Activated CD4-positive, CD25-positive, alpha-beta regulatory T cell treated with anti-CD3 and anti-CD28 coated beads, Interleukin-2, amount 50 U/mL, for 16 hours (primary cell): ENCODE data around the gene PPP6R2.
"Not testable (repeated sequence)": the region's sequence is repeated elsewhere in the genome, so short reads cannot be mapped to it uniquely, and the experiment has no call there.

Experiments
- DNase-seq: peaks from one replicate; pipeline ENCODE4 v3.0.0-alpha.2; 2020; ENCODE audit warnings: low read depth, low spot score

Gene PPP6R2

DNA sequence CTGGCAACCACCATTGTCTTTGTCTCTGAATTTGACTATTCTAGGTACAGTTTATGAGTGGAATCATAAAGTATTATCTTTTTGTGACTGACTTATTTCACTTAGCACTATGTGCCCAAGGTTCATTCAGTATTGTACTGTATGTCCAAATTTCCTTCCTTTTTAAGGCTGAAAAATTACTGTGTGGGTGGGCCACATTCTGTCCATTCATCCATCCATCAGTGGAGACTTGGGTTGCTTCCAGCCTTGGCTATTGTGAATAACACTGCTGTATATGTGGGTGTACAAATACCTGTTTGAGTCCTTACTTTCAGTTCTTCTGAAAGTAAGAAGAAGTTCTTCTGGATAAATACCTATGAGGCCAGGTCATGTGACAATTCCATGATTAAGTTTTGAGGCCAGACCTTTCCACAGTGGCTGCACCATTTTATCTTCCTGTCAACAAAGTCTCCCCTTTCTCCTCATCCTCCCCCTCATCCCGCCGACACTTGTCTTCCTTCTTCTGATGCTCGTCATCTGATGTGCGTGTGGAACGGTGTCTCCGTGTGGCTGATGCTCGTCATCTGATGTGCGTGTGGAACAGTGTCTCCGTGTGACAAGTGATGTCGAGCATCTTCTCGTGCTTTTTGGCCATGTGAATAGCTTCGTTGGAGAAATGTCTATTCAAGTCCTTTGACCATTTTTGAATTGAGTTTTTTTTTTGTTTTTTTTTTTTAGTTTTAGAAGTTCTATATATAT, 82.2 kb downstream of the PPP6R2 start:
- no peak for DNase-seq

DNA sequence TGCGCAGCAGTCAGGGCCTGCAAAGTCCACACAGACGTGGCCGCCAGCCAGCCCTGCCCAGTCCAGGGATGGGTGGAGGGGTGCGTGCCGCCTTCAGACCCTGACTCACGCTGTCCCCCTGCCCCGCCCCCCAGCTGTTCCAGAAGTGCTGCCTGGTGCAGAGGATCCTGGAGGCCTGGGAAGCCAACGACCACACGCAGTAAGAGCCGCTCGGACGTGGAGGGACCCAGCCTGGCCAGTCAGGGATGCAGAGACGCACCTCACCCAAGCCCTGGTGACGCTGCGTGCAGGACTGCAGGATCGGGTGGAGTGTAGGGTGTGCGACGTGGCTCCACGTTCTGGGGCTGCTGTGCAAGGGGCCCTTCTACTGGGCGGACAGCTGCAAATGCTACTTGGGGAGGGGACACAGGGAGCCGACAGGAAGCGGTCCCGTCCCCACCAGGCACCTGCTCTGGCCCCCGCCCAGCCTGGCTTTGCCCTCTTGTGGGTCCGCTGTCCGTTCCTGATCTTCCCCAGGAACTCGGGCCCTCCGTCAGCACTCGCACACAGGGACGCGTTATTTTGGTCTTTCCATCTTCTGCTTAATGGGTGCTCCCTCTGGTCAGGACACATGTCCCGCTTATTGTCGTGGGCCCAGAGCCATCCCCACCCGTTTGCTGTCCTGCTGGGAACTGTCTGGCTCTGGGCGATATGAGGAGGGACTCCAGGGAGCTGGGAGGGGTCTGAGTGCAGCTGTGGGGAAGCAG, 89.2 kb downstream of the PPP6R2 start:
- no peak for DNase-seq

DNA sequence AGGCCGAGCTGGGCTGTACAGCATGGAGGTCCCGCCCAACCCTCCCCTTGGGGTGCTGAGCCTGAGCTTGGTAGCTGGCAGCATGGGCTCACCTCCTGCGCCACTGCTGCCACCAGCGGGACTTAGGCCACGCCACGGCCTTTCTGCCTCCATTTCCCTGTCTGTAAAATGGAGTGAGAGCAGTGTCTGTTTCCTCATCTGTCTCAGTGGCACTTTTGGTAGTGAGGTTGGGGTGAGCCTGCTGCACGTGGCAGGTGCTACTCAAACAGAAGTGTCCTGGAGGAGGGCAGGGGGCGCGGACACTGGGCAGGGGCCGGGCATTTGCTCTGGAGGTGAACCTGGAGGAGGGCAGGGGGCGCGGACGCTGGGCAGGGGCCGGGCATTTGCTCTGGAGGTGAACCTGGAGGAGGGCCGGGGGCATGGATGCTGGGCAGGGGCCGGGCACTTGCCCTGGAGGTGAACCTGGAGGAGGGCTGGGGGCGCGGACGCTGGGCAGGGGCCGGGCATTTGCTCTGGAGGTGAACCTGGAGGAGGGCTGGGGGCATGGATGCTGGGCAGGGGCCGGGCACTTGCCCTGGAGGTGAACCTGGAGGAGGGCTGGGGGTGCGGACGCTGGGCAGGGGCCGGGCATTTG, 89.9 kb downstream of the PPP6R2 start:
- not testable (repeated sequence) for DNase-seq

DNA sequence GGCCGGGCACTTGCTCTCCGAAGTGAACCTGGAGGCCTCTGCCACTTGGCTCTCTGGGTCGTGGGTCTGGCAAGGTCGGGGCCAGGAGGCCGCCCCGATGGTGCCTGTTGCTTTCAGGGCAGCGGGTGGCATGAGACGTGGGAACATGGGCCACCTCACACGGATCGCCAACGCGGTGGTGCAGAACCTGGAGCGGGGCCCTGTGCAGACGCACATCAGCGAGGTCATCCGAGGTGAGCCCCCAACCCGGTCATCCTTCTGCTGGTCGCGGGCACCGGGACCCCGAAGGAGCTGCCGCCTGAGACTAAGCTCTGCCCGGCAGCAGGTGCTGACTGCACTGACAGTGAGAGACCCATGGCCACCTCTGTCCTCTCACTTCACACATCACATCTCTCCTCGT, 91.7 kb downstream of the PPP6R2 start:
- DNase-seq = no peak

DNA sequence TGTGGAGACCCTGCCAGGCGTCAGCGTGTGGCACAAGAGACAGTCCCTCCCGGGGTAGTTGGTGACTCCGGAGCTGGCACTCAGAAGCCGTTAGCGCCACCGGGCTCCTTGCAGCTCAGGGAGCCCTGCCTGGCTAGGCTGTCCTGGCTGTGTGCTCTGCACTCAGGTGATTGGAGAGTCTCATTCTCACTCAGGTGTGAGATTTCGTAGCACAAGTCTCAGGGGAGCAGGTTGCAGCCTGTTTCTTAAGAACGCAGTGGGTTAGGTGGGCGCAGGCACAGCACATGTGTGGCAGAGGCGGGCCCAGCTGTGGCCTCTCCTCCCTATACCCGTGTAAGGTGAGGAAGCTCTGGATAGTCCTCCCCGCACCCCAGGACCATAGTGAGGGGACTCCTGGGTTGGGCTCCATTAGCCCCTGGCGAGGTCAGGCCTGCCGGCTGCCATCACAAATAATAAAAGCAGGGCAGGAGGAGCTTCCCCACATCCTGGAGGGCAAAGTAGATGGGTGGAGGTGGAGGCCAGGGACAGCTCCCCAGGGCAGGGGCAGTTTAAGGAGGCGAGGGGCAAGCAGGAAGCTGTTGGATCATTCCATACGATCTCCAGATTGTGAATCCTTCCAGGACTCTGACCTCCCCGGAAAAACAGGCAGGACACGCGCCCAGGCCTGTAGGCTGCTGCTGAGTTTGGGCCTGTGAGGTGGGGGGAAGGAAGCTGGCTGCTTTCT, 92.3 kb downstream of the PPP6R2 start:
- DNase-seq = no peak

DNA sequence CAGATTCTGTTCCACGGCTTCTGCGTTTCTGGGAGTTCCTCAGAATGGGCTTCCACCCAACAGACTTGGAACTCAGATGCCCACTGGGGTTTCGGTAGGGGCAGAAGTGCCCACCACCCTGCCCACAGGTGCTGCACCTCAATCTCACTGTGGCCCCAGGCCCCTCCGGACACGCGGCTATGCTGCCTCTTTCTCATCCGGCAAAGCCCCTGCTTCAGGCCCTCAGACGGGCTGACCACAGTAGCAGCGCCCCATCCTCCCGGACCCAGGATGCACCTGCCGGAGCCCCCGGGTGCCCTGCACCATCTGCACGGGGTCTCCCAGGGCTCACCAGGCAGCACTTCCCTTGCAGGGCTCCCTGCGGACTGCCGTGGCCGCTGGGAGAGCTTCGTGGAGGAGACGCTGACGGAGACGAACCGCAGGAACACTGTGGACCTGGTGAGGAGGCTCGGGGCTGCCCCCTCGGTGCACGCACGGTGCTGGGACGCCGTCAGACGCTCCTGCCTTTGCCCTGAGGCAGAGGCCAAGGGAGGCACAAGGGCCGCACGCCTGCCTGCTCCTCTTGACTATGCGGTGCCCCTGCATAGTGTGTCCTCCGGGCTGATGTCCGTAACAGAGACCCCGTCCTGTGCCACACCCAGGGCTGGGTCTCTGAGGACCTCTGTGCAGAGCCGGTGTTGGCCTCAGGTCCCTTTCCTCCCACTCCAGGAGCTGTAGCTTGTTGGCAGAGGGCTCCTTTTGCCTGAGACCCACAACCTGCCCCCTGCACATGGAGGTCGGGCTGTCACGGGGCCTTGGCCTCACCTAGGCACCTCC, 93.1 kb downstream of the PPP6R2 start:
- no peak for DNase-seq

DNA sequence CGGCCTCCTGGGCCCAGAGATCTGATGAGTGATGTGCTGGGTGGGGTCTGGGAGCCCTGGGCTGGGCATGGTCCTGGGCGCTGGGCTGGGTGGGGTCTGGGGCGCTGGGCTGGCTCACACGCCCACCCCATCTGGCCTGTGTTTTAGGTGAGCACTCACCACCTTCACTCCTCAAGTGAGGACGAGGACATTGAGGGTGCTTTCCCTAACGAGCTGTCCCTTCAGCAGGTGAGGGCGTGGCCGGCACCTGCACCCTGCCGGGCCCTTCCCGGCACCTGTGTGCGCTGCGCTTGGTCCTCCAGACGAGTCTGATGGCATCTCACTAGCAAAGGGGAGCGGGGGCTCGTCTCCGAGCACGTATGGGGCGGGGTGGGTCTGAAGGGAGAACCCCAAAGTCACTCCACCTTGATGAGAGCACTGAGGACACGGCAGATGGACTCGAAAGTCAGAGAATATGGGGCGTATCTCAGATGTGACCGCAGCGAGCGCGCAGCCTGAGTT, 93.8 kb downstream of the PPP6R2 start:
- no peak for DNase-seq

DNA sequence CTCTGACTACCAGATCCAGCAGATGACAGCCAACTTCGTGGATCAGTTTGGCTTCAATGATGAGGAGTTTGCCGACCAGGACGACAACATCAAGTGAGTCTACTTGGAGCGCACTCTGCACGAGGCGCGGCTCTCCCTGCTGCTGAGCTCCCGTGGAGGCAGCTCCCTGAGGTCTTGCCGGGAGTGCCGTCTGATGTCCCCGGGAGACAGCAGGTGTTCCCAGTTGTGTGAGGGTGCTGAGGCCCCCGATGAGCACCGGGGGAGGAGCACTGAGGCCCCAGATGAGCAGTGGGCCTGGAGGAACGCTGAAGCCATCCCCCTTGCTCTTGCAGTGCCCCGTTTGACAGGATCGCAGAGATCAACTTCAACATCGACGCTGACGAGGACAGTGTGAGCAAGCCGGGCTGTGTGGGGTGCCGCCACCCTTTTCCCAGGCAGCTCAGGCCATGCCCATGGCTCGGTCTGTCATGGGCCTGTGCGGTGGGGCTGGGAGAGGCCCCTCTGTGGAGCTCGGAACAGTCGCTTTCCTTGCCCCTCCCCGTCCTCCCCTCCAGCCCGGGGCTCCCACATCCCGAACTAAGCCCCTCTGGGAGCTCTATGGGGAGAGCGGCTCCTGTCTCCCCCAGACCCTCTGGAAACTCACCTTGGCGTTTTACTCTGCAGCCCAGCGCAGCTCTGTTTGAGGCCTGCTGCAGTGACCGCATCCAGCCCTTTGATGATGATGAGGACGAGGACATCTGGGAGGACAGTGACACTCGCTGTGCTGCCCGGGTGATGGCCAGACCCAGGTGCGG, 94.6 kb downstream of the PPP6R2 start:
- no peak for DNase-seq

DNA sequence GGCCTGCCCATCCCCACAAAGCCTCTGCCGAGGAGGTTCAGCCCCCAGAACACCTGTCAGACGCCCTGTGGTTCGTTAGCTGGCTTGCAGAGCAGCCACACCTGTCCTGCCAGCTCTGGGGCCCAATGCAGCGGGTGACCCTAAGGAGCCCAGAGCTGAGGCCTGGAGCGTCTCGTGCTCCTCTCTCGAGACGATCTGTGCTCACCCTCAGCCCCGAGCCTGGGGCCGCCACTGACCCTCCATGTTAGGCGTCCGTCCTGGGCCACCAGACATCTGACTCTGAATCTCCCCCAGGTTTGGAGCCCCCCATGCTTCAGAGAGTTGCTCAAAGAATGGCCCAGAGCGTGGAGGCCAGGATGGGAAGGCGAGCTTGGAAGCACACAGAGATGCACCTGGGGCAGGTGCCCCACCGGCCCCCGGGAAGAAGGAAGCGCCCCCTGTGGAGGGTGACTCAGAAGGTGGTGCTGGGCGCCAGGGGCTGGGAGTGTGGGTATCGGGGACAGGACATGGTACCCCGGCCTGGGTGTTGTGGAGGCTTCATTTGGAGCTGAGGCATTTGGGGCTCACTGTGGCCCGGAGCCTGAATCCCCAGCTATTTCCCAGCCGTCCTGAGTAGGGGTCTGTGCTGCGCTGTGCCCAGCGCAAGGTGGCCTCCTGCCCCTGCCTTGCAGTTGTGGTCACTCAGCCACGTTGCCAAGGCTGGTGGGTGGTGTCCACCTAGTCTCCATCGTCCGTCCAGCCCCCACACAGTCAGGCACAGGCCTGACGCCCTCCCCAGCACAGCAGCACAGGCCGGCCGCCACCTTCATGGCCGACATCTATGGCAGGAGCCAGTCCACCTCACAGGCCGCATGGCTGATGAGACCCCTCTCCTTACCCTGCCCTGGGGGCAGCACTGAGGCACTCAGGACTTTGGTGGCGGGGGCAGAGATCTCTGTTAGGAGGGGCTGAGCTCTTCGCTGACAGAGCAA, 95.5 kb downstream of the PPP6R2 start:
- no peak for DNase-seq

DNA sequence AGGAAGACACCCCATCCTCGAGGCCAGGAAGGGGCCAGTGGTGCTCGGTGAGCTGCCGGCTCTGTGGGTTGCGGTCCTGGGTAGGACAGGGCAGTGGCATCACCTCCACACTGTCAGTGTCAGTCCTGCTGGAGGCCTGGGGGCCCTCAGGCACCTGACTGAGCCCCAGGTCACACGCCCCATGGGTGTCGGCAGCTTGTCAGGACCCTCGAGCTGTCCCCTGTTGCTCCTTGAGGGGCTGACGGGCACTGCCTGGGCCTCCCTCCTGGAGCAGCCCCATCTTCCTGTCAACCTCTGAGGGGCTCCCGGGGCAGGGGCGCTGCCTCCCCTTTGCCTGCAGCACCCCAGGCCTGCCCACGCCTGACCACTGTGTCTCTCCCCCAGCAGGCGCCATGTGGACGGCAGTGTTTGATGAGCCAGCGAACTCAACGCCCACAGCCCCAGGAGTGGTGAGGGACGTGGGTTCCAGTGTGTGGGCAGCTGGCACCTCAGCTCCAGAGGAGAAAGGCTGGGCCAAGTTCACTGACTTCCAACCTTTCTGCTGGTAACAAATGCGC, 96.3 kb downstream of the PPP6R2 start:
- DNase-seq = no peak

DNA sequence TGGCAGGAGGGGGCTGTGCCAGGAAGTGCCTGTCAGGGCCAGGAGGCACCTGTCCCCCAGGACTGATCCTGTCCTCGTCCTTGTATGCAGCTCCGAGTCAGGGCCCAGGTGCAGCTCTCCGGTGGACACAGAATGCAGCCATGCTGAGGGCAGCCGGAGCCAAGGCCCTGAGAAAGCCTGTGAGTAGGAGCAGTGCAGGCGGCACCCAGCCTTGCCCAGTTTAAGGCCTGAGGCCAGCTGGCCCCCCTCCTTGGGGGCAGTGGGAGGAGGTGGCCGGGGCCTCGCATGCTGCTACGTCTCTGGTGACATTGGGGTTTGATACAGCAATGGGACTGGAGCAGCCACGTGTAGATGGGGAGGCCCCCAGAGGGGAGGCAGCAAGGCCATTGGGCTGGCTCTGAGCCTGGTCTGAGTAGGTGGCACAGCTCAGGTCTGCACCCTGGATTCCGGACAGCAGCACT, 96.8 kb downstream of the PPP6R2 start:
- no peak for DNase-seq

DNA sequence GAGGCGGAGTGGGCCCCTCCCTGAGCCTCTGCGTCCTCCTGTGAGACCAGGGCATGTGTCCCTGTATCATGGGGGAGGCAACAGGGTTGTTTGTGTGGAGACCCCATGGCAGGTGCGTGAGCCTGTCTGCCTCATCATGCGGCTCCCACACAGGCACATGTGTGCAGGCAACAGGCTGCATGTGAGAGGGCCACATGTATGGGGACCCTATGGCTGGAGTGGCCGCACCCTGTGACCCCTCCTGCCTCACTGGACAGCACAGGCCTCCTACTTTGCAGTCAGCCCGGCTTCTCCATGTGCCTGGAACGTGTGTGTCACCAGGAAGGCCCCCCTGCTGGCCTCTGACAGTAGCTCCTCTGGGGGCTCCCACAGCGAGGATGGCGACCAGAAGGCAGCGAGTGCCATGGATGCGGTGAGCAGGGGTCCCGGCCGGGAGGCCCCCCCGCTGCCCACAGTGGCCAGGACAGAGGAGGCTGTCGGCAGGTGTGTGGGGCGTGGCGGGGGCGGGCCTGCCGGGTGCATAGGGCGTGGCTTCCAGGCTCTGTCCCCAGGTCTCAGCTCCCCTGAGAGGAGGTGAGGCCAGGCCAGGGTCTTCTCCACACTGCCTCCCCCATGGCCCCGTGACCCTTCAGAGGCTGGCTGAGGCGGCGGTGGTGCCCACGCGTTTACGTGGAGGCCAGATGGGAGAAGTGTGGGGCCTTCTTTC, 97.6 kb downstream of the PPP6R2 start:
- no peak for DNase-seq

DNA sequence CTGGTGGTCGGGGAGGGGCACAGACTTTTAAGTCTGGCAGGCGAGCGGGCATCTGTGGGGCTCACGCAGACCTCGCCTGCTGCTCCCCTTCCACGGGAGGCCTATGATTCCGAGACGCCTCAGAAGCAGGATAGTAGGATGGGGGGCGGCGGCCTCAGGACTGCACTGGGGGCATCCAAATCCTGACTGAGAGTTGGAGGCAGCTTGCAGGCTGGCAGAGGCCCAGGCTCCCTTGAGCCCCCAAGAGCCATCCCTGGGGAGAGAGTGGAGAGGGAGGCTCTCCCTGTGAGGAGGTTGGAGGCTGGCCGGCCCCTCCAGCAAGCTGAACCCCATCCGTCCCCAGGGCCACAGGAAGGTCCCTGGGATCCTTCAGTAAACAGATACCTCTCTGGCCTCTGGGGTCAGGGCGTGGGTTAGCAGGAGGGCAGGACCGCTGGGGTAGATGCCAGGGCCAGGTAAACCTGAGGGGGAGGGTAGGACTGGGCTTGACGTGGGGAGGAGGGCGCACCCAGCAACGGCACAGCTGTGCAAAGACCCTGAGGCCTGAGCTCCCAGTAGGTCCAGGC, 98.4 kb downstream of the PPP6R2 start:
- DNase-seq = no peak

DNA sequence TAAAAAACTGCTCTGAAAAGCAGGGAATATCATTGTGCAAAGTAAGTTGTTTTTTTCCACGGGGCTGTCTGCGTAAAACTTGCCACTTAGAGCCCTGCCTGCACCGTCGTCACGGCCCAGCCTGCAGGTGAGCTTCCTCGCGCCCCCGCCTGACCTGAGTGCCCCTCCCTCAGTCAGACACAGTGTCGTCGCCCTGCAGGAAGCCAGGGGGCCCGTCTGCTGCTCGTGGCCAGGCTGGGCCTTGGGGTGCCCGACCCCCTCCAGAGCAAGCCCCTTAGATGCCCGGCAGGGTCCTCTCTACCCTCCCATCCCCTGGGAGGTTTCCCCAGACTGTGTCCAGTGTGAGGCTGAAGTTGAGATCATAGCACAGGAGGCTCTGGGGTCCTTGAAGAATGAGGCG, 100.1 kb downstream of the PPP6R2 start:
- no peak for DNase-seq

DNA sequence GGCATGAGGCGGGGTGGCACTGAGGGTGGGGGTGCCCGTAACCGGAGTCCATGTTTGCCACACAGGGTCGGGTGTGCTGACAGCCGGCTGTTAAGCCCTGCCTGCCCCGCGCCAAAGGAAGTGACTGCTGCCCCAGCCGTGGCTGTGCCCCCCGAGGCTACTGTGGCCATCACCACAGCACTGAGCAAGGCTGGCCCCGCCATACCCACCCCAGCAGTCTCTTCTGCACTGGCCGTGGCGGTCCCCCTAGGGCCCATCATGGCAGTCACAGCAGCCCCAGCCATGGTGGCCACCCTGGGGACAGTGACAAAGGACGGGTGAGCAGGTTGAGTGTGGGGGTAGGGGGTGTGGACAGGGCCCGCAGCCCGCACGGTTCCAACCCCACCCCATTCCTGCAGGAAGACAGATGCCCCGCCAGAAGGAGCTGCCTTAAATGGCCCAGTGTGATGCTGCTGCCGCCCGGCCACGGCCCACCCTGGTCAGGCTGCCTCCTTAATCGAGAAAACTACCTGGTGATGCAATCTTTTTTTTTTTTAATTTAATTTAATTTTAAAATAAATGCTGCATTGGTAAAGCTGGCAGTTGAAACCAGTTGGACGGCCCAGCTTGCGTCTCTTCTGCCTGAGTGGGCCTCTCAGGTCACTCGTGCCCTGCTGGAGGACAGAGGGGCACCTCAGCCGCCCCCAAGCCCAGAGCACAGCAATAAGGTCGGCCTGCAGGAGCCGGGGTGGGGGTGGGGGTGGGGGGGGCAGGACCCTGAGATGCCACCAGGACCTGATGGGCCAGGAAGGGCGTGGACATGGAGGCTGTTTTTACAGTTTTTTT, 100.9 kb downstream of the PPP6R2 start:
- no peak for DNase-seq

DNA sequence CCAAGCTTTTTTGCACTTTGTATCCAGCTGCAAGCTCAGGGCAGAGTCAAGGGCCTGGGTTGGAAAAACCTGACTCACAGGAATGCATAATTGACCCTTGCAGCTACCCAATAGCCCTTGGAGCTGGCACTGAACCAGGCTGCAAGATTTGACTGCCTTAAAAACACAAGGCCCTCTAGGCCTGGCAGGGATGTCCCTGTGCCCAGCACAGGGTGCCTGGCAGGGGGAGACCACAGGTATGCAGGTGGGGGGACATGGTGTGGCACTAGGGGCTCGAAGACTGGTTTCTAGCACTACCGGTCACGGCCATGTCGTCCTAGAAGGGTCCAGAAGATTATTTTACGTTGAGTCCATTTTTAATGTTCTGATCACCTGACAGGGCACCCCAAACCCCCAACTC, 101.5 kb downstream of the PPP6R2 start:
- no peak for DNase-seq
